Smooth muscle cell (in vitro differentiated cells): ENCODE measurements around the gene ACR. TPM values are rescaled to one million over a fixed set of nuclear protein-coding genes. Genes with fewer than 3 reads are reported as not detected.
"Not testable (repeated sequence)": the region's sequence is repeated elsewhere in the genome, so short reads cannot be mapped to it uniquely, and the experiment has no call there.

Experiments
- DNase-seq: peaks from one replicate; lab custom pipeline; 2025; ENCODE audit not compliant: unreplicated experiment; lab: John Stamatoyannopoulos, UW
- H2AFZ ChIP-seq: fragments of 200-600 bp; sonication (generic); 2 replicates; pipeline ENCODE4 v1.6.0; 2016; ENCODE audit warnings: antibody characterized with exemption, low read depth, mild to moderate bottlenecking
- H3F3A ChIP-seq: fragments of 200-600 bp; sonication (generic); 2 replicates; pipeline ENCODE4 v1.6.0; 2017; ENCODE audit warnings: antibody characterized with exemption, low read depth
- H3K27ac ChIP-seq: fragments of 200-600 bp; sonication (generic); 2 replicates; pipeline ENCODE4 v1.5.1; 2016; ENCODE audit warnings: low read depth, mild to moderate bottlenecking
- H3K27me3 ChIP-seq: fragments of 200-600 bp; sonication (generic); 2 replicates; pipeline ENCODE4 v1.6.1; 2016; ENCODE audit warnings: low read depth, mild to moderate bottlenecking
- H3K36me3 ChIP-seq: fragments of 200-600 bp; sonication (generic); 2 replicates; pipeline ENCODE4 v1.5.1; 2016; ENCODE audit warnings: low read depth
- H3K4me1 ChIP-seq: fragments of 200-600 bp; sonication (generic); 2 replicates; pipeline ENCODE4 v1.5.1; 2016; ENCODE audit warnings: low read depth
- H3K4me2 ChIP-seq: fragments of 200-600 bp; sonication (generic); 2 replicates; pipeline ENCODE4 v1.6.0; 2016; ENCODE audit warnings: mild to moderate bottlenecking
- H3K4me3 ChIP-seq: fragments of 200-600 bp; sonication (generic); 2 replicates; pipeline ENCODE4 v1.5.1; 2016; ENCODE audit warnings: mild to moderate bottlenecking
- H3K79me2 ChIP-seq: fragments of 200-600 bp; sonication (generic); 2 replicates; pipeline ENCODE4 v1.6.0; 2016; ENCODE audit warnings: low read depth, mild to moderate bottlenecking
- H3K9ac ChIP-seq: fragments of 200-600 bp; sonication (generic); 2 replicates; pipeline ENCODE4 v1.6.0; 2016; ENCODE audit warnings: low read depth
- H3K9me3 ChIP-seq: fragments of 200-600 bp; sonication (generic); replicated peaks from 2 replicates; pipeline ENCODE4 v1.5.1; 2016; ENCODE audit warnings: low read depth
- H4K20me1 ChIP-seq: fragments of 200-600 bp; sonication (generic); 2 replicates; pipeline ENCODE4 v1.6.0; 2016; ENCODE audit warnings: low read depth
- WGBS: methylation state at CpG from one replicate; pipeline ENCODE4 v1.1.7; 2016; ENCODE audit warnings: low lambda C conversion rate; 5-methylcytosine and 5-hydroxymethylcytosine counted together
- polyA plus RNA-seq: library from polyadenylated mRNA; unstranded; fragments of >200 nt; fragmentation: Nextera tagmentation; extraction: Ambion mirVana; gene quantifications from 2 replicates; pipeline ENCODE4 v1.2.1, GENCODE V29; 2016
- total RNA-seq: library from RNA; depleted of rRNA; stranded (reverse); fragments of >200 nt; gene quantifications from 2 replicates; pipeline ENCODE4 v1.2.3, GENCODE V29; 2014
- TF ChIP-seq, protein P1 (sequence below): fragments of 200-600 bp; sonication (generic); IDR thresholded peaks from 2 replicates; pipeline ENCODE4 v1.5.1; 2017; ENCODE audit warnings: borderline replicate concordance, mild to moderate bottlenecking, antibody characterized with exemption; ENCODE audit not compliant: insufficient read depth, poor library complexity, severe bottlenecking

Gene ACR
- total and polyA plus RNA-seq, 2 experiments from 2014 or later: 0.27 TPM; not detected in 1

DNA sequence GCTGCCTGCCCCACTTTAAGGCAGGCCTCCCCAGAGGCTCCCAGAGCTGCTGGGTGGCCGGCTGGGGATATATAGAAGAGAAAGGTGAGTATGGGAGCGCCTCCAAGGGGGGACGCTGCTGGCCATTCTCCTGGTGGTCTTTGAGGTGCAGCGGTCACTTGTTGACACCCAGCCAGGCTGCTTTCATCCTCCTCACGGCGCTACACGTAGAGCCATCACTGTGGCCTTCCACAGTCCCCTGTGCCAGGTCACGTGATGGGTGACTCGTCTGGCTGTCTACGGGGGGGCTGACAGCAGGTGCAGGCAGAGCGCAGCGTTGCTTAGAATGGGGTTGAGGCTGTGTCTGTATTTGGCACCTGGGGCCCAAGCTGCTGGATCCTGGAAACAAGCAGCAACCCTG lies 1.9 kb downstream of the ACR start:
- H2AFZ ChIP-seq: no peak overlapping the region
- no peaks in the 10 kb centered on the region for H3K4me1 ChIP-seq
- no peaks in the 10 kb centered on the region for H3K9me3 ChIP-seq
- H3K4me3 ChIP-seq: no peak overlapping the region
- H3K9ac ChIP-seq: no peak overlapping the region
- H3K36me3 ChIP-seq: no peaks in the 10 kb centered on the region
- H3K27ac ChIP-seq: no peak overlapping the region
- DNase-seq: no peak
- H3K27me3 ChIP-seq: peaks cover 40% of the 10 kb centered on the region
- H4K20me1 ChIP-seq: no peaks in the 10 kb centered on the region
- TF ChIP-seq, protein P1, sequence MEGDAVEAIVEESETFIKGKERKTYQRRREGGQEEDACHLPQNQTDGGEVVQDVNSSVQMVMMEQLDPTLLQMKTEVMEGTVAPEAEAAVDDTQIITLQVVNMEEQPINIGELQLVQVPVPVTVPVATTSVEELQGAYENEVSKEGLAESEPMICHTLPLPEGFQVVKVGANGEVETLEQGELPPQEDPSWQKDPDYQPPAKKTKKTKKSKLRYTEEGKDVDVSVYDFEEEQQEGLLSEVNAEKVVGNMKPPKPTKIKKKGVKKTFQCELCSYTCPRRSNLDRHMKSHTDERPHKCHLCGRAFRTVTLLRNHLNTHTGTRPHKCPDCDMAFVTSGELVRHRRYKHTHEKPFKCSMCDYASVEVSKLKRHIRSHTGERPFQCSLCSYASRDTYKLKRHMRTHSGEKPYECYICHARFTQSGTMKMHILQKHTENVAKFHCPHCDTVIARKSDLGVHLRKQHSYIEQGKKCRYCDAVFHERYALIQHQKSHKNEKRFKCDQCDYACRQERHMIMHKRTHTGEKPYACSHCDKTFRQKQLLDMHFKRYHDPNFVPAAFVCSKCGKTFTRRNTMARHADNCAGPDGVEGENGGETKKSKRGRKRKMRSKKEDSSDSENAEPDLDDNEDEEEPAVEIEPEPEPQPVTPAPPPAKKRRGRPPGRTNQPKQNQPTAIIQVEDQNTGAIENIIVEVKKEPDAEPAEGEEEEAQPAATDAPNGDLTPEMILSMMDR: no peak
- no peak overlapping the region for H3K4me2 ChIP-seq
- no peaks in the 10 kb centered on the region for H3K79me2 ChIP-seq
- H3F3A ChIP-seq: no peaks in the 10 kb centered on the region
- 86% methylated on average over 12 of the region's 12 CpGs for WGBS

DNA sequence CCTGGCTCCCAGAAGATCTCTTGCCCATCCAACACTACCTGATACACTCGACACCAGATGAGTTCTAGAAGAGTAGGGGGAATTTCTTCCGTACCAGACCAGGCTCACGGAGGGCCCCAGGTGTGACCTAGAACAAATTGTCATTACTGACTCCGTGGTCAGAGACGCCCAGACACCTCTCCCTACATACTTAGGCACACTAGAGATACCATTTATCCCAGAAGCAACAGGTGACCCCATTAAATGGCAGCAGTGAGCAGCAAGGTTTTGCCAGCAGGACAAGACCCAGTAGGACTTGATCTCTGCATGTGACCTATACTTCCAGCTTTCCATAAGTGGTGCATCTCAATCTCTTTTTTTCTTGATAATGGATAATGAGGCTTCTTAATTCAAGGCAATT lies 2.7 kb downstream of the ACR start:
- not testable (repeated sequence) for H3K36me3 ChIP-seq, H3K4me2 ChIP-seq, H3K9ac ChIP-seq, DNase-seq, H3K9me3 ChIP-seq, H4K20me1 ChIP-seq, H3K4me1 ChIP-seq, H3K79me2 ChIP-seq, H3K4me3 ChIP-seq, H3K27ac ChIP-seq, H3F3A ChIP-seq, H2AFZ ChIP-seq
- peaks cover 32% of the 10 kb centered on the region for H3K27me3 ChIP-seq
- whole genome bisulfite sequencing: 84% methylated on average over 5 of the region's 5 CpGs

DNA sequence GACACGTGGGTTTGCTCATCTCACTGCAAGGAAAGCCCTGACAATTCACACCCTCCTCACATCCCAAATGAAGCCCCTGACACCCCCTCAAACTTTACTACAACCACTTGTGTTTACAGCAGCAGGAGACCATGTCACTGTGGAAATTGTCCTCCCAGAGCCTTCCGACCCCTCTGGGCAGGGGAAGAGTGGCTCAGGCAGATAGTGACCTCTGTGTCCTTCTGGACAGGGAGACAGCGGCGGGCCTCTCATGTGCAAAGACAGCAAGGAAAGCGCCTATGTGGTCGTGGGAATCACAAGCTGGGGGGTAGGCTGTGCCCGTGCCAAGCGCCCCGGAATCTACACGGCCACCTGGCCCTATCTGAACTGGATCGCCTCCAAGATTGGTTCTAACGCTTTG lies 6.4 kb downstream of the ACR start:
- H3K36me3 ChIP-seq, H3K9ac ChIP-seq, H4K20me1 ChIP-seq, H2AFZ ChIP-seq, H3K4me2 ChIP-seq, H3K9me3 ChIP-seq, H3F3A ChIP-seq, H3K4me1 ChIP-seq, DNase-seq, H3K79me2 ChIP-seq, H3K27me3 ChIP-seq, H3K4me3 ChIP-seq, H3K27ac ChIP-seq: not testable (repeated sequence)
- 73% methylated on average over 5 of the region's 12 CpGs for WGBS

DNA sequence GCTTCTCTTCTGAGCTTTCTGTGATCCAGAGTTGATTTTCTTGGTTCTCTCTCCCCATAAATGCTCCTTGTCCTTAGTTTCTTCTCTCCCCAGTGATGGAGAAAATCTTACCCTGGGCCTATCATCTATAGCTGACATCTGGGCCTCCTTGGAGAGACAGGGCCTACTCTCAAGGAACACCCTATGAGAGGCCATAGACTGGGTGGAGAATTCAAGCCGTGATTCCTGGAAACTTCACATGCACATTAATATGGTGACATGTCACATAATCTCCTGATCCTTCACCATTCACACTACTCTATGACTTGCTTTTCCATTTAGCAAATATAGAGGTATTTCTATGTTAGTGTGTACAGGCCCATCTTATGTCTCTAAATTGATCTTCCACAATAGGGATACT lies 9.5 kb downstream of the ACR start:
- not testable (repeated sequence) for DNase-seq, H3F3A ChIP-seq, H3K4me3 ChIP-seq, H3K27me3 ChIP-seq, H3K4me1 ChIP-seq, H3K27ac ChIP-seq, H3K4me2 ChIP-seq, H4K20me1 ChIP-seq, H3K9ac ChIP-seq, H3K36me3 ChIP-seq, H2AFZ ChIP-seq, H3K79me2 ChIP-seq, H3K9me3 ChIP-seq
- WGBS: 93% methylated on average over 1 of the region's 1 CpG

DNA sequence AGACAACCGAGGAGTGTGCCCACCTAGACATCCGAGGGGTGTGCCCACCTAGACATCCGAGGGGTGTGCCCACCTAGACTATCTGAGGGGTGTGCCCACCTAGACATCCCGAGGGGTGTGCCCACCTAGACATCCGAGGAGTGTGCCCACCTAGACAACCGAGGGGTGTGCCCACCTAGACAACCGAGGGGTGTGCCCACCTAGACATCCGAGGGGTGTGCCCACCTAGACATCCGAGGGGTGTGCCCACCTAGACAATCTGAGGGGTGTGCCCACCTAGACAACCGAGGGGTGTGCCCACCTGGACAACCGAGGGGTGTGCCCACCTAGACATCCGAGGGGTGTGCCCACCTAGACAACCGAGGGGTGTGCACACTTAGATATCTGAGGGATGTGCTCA lies 10.6 kb downstream of the ACR start:
- not testable (repeated sequence) for H3K36me3 ChIP-seq, H3K4me2 ChIP-seq, H2AFZ ChIP-seq, H3K9me3 ChIP-seq, H3K9ac ChIP-seq, H4K20me1 ChIP-seq, H3K4me1 ChIP-seq, H3F3A ChIP-seq, H3K27ac ChIP-seq, H3K79me2 ChIP-seq, H3K27me3 ChIP-seq, H3K4me3 ChIP-seq, DNase-seq
- WGBS: 94% methylated on average over 11 of the region's 13 CpGs

DNA sequence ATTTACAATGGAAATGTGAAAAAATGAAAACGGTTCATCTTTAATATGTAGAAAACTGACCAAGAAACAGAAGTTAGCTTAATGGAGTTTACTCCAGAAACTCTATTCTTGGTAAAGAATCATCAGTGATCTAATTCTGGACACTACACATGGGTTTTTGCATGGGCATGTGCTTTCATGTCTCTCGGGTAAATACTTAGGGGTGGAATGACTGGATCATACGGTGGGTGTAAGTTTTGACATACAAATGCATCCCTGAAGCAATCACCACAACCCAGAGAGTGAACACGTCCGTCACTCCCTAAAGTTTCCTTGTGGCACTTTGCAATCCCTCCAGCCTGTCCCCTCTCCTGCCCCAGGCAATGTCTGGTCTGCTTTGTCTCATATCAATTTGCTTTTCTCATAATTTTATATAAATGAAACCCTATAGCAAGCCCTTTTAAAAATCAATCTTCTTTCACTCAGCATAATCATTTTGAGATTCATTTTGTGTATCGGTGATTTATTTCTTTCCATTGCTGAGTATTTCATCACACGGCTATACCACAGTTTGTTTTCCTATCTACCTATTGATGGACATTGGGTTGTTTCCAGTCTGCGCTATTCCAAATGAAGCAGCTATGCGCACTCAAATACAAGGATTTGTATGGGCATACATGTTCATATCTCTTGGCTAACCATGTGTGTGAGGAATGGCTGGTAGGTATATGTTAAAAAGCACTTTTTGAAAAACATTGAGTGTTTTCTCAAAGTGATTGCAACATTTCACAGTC lies 11.5 kb downstream of the ACR start:
- not testable (repeated sequence) for H3K9ac ChIP-seq, H3K36me3 ChIP-seq, H3K4me3 ChIP-seq, H4K20me1 ChIP-seq, H3K4me2 ChIP-seq, DNase-seq, H3F3A ChIP-seq, H3K27ac ChIP-seq, H3K9me3 ChIP-seq, H3K27me3 ChIP-seq, H3K79me2 ChIP-seq, H3K4me1 ChIP-seq, H2AFZ ChIP-seq
- WGBS: 80% methylated on average over 9 of the region's 9 CpGs

DNA sequence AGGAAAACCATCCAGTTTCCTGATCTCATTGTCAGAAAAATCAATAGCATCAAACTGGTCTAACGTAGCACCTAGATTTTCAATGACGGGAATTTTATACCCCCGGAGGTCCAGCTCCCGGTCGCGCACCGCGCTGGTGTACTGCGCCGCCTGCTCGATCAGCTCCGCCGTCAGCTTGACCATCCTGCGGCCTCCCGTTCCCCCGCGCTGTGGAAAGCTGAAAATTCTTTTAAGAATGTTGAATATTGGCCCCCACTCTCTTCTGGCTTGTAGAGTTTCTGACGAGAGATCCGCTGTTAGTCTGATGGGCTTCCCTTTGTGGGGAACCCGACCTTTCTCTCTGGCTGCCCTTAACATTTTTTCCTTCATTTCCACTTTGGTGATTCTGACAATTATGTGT lies 17.2 kb downstream of the ACR start:
- H3K9me3 ChIP-seq, H3K4me2 ChIP-seq, H3K9ac ChIP-seq, H4K20me1 ChIP-seq, H3K36me3 ChIP-seq, H2AFZ ChIP-seq, H3F3A ChIP-seq, H3K27me3 ChIP-seq, H3K79me2 ChIP-seq, H3K27ac ChIP-seq, DNase-seq, H3K4me1 ChIP-seq, H3K4me3 ChIP-seq: not testable (repeated sequence)
- 95% methylated on average over 20 of the region's 20 CpGs for WGBS

DNA sequence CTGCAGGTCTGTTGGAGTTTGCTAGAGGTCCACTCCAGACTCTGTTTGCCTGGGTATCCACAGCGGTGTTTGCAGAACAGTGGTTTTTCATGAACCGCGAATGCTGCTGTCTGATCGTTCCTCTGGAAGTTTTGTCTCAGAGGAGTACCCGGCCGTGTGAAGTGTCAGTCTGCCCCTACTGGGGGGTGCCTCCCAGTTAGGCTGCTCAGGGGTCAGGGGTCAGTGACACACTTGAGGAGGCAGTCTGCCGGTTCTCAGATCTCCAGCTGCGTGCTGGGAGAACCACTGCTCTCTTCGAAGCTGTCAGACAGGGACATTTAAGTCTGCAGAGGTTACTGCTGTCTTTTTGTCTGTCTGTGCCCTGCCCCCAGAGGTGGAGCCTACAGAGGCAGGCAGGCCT lies 18.4 kb downstream of the ACR start:
- not testable (repeated sequence) for H2AFZ ChIP-seq, H3K4me1 ChIP-seq, H3K27ac ChIP-seq, H3K9me3 ChIP-seq, H3F3A ChIP-seq, DNase-seq, H3K36me3 ChIP-seq, H3K79me2 ChIP-seq, H3K27me3 ChIP-seq, H3K4me3 ChIP-seq, H4K20me1 ChIP-seq, H3K9ac ChIP-seq
- 23% methylated on average over 9 of the region's 9 CpGs for WGBS
- peak overlapping the region; percentile 48 for H3K4me2 ChIP-seq
